ENCODE data around the gene SIRPB1. TPM values are rescaled to one million over a fixed set of nuclear protein-coding genes. Genes with fewer than 3 reads are reported as not detected.
A peak's percentile ranks its signal among the peaks of the same experiment; 100 is the strongest.

The SIRPB1 gene
- total and polyA plus RNA-seq, 10 of the 15 experiments (the other 5 are each of a cell fraction or from before 2014, with no cell fraction given): 3.4 to 33.8 (median 14.1) TPM

GRCh38 chr20:1622450-1622849, 2.6 kb upstream of the SIRPB1 start (continued):
- TF ChIP-seq ZBTB40 (IDR thresholded peaks at IDR 0.05; ENCODE audit: borderline replicate concordance) (no peak; the same call in 1 of the 2 replicates), PAX5 (IDR thresholded peaks at IDR 0.05; ENCODE audit: borderline replicate concordance, low read depth, low read length) (no peak), SREBF1 (IDR thresholded peaks at IDR 0.05; ENCODE audit: low read length) (no peak), NBN (IDR thresholded peaks at IDR 0.05) (peak; percentile 64; the same call in 1 of the 2 replicates), ATF2 (IDR thresholded peaks at IDR 0.05; ENCODE audit: low read length) (no peak), ESRRA (IDR thresholded peaks at IDR 0.05; ENCODE audit: low read length) (no peak), TARDBP (IDR thresholded peaks at IDR 0.05; ENCODE audit: borderline replicate concordance) (no peak), RELB (IDR thresholded peaks at IDR 0.05; ENCODE audit: low read depth) (peak; percentile 60; the same call in 1 of the 2 replicates), ZBTB4 (CRISPR knock-in tag; IDR thresholded peaks at IDR 0.05) (no peak), GATAD2B (conservative IDR thresholded peaks at IDR 0.05; ENCODE audit: low read depth) (no peak; the same call in 1 of the 2 replicates), POLR2A (IDR thresholded peaks at IDR 0.05; ENCODE audit: low read depth, low read length) (no peak), BHLHE40 (IDR thresholded peaks at IDR 0.05; ENCODE audit: borderline replicate concordance in 1 of 2, low read depth in 2 of 2, low read length in 1 of 2) (peak in 1 of 2 experiments; percentile 60; a peak in 1 of 4 replicates), REST (IDR thresholded peaks at IDR 0.05; ENCODE audit: low read depth, low read length) (no peak), ZNF384 (IDR thresholded peaks at IDR 0.05; ENCODE audit: borderline replicate concordance, low read depth, low read length) (no peak)
